ENCODE data around the gene OR6T1.

The OR6T1 gene, protein sequence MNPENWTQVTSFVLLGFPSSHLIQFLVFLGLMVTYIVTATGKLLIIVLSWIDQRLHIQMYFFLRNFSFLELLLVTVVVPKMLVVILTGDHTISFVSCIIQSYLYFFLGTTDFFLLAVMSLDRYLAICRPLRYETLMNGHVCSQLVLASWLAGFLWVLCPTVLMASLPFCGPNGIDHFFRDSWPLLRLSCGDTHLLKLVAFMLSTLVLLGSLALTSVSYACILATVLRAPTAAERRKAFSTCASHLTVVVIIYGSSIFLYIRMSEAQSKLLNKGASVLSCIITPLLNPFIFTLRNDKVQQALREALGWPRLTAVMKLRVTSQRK

DNA sequence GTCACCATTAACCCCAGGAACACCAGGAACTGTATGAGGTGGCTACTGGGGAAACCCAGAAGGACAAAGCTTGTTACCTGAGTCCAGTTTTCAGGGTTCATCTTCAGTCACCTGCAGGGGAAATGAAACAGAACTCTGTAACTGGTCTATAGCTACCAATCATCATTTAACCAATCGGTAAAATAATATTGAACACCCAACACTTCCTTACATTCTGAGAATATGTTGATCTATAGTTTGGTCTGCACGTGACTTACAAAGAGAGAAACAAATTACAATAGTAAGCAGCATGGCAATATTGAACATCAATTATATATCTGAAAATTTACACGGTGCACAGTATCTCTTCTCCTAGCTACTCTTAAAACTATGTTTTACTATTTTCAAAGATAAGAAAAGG is at the start of gene OR6T1:
TSS of gene OR6T1 (minus strand) at position 101 of the 400 bp plus-strand sequence. CDS start at position 101, 0 bp downstream.
- FAIRE-seq, result no peak

DNA sequence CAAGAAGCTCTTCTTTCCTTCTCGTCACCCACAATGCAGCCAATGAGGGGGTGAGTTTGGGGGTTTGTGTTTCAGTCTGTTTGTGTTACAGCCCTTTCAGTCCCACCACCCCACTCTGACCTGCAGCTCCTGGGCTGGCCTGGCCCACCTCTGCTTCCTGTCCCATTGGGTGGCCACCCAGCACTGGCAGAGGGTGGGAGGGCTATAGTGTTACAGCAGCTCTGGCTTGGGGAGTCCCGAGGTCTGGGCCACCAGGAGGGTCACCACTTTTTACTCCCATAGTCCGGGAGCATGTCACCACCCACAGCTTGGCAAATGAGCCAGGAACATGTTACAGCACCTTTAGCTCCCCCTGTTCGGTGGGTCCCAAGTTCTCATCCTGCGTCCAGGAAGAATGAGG is 35.7 kb upstream of the OR6T1 start:
- FAIRE-seq, result no peak

DNA sequence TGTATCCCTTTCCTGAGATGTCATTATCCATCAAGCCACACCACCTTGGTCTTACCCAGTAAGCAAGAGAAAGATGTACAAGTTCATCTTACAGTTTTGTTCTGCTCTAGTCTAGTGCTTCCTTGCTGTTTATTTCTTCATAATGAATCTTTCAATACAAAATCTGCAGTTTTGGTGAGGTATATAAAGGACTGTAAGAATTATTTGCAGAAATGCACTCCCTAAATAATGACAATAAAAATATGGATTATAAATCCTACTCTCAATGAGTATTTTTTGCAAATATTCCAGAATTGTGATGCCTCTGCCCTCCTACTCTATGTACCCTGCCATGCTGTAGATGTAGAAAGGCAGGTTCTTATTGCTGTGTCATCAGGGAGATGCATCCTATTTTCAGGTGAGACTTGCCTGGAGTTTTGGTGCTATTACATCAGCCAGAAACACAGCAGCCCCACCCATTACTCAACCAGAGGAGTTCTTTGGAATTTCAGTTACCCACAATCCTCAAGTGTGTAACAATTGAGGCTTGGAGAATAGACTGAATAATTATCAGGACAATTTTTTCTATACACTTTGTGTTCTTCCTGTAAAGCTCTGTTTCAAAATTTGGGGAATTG is 34.2 kb upstream of the OR6T1 start, which contains the start of gene OR10S1:
TSS of gene OR10S1 (minus strand) at position 51 of the 617 bp plus-strand sequence. CDS start 117 bp downstream, outside the sequence.
- no peak for FAIRE-seq

DNA sequence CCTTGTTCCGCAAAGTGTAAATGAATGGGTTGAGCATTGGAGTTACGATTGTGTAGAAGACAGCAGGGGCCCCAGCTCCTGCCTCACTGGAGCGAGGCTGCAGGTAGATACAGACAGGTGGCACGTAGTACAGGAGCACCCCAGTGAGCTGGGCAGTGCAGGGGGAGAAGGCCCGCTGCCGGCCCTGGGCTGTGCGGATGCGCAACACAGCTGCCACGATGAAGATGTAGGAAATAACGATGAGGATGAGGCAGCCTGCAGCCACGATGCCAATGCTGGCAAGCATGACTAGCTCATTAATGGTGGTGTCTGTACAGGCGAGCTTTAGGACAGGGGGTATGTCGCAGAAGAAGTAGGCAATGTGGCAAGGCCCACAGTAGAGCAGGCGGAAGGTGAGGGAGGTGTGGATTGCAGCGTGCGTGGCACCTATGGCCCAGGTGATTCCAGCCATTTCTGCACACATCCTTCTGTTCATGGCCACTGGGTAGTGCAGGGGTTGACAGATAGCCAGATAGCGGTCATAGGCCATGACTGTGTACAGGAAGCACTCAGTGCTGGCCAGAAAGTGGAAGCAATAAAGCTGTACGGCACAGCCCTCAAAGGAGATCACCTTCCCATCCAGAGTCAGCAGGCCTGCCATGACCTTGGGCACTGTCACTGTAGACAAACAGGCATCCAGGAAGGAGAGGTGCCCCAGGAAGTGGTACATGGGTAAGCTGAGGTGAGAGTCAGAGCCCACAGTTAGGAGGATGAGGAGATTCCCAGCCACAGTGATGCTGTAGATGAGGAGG is 33.3 kb upstream of the OR6T1 start:
- FAIRE-seq, result no peak

DNA sequence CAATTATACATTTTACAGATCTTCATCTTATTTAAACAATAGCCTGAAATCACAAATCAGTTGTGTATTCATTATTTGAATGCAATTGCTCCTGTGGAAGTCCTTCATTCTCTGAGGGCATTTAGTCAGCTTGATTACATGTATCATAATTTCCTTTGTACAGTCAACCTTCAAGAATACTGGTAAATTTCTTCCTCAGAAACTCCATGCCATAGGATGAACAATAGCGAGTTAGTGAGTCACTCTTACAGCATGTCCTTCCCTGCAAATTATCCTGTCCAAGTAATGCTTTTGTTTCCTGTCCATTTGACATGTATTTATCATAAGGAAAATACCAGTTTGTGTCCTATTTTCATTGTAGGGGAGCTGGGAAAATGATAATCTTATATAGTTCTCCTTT is 30.2 kb upstream of the OR6T1 start:
- no peak for FAIRE-seq

DNA sequence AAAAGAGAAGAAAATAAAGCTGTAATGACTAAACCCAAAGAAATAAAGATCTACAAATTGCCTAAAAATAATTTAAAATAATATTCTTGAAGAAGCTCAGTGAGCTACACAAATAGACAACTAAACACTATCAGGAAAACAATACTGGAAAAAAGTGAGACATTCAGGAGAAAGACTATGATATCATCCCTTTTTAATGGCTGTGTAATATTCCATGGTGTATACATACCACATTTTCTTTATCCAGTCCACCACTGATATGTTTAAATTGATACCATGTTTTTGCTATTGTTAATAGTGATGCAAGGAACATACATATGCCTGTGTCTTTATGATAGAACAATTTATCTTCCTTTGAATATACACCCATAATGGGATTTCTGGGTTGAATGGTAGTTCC is 13.1 kb upstream of the OR6T1 start:
- no peak for FAIRE-seq

DNA sequence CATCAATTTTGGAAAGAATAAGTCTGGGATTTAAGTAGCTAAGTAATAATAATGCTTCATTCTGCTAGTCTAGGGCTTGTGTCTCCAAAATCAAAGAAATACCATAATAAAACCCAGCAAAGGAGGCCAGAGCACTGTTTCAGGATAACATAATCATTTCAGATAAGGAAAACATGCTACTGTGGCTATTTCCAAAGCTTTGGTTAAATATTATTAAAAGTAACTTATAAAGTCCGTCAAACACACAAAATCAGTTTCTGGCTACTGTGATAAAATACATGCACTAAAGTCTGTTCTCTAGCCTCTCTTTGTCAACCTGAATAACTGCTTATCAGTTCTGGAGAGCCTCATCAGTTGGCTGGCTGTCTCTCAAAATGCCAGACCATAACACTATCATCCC is 1.5 kb upstream of the OR6T1 start:
- FAIRE-seq, result no peak

DNA sequence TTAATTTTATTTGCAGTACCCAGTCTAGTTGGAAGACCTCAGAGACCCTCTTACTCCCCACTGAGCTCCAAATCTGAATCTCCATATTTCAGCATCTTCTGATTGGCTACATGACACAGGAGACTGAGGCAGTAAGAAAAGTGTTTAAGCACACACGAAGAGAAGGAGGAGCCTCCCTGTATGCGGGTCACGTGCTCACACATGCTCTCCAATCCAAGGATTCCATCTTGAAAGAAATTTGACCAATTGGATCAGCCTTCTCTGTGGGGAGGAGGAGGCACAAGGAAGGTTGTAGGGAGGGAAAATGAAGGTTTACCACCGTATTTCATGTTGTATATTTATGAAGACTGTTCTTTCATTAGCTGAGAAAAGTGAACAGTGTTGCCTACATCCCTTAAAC is 1.2 kb downstream of the OR6T1 start:
- FAIRE-seq, result no peak

DNA sequence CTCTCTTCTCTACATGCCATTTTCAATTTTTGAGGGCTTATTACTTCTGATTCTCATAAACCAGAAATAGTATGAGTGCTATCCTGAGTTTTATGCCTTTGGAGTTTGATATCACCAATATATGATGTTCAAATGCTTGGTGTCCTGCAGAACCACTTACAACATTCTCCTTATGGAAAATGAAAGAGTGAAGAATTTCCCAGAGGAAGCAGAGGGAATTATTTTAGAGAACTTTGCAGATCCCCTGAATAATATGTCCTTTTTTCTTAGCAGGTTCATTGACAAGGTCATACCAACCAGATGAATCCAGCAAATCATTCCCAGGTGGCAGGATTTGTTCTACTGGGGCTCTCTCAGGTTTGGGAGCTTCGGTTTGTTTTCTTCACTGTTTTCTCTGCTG is 4.3 kb downstream of the OR6T1 start, which contains the start of gene OR4D5:
TSS of gene OR4D5 (plus strand) at position 301 of the 400 bp plus-strand sequence. CDS start at position 301, 0 bp downstream.
- FAIRE-seq, result no peak

DNA sequence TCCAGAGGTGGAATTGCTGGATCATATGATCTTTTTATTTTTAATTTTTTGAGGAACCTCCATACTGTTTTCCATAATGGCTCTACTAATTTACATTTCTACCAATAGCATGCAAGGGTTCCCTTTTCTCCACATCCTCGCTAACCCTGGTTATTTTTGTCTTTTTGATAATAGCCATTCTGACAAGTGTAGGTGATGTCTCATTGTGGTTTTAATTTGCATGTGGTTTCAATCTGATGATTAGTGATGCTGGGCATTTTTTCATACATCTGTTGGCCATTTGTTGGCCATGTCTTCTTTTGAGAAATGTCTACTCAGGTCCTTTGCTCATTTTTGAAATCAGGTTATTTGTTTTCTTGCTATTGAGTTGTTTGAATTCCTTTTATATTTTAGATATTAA is 19.6 kb downstream of the OR6T1 start:
- FAIRE-seq, result no peak

DNA sequence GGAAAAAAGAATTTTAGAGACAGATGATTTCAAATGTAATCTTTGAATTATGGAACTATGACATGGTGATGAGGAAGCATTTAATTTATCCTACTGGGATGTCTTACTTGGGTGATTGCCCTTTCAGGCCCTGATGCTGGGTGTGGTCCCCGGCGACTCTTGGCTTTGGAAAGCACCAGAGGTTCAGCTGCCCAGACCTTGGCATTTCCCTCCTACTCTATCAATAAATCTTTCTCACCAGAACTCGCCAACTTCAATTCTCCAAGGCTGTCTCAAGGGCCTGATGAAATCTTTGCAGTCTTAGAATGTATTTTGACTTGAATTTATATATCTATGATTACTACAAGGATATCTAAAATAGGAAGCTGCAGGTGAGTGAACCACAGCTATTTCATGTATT is 22.7 kb downstream of the OR6T1 start:
- no peak for FAIRE-seq

DNA sequence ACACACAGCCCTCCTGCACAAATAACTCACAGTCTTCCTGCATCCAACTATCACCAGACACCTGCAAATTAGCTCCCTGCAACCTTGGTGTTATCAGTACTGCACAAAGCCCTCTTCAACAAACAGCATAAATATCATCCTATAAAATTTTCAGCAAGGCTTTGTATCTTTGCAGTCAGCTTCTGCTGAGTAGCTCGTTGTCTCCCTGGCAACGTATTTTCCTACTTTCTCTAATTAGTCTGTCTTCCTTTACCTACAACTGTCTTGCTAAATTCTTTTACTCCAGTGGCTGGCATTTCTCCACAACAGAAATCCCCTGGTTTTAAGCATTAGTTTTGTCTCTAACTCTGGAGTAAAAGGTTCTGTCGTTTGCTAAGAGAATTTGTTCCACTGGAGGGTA is 37.8 kb downstream of the OR6T1 start:
- no peak for FAIRE-seq

DNA sequence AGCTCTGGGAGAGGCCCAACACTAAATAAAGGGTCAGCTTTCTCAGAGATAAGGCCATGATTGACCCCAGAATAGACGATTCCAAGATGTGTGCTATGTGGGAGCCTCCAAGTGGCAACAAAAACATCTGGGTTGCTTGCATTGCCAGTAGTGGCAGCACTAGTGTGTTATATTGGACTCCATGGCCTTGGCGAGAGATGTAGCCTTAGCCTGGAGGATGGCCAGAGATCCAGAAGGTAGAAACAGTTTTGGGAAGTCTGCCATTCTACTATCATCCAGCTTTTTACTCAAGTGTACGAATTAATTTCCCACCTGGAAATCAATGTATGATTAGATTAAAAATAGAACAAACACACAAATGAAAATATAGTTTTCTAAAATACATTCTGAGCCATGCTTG is 38.7 kb downstream of the OR6T1 start:
- FAIRE-seq, result no peak

DNA sequence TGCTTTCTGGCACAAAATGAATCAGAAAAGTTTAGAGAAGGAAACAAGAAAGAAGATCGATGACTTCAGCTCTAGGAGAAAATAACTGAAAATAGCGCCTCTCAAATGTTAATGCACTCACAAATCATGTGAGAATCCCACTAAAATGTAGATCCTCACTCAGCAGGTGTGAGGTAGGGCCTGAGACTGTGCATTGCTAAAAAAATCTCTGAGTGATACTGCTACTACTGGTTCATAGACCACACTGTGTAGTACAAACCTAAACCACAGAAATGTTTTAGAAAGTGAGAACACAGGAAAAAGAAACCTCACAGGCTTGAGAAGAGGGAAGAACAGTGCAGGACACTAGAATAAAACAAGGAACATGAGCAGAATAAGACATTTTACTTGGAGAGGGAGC is 39.7 kb downstream of the OR6T1 start:
- no peak for FAIRE-seq

DNA sequence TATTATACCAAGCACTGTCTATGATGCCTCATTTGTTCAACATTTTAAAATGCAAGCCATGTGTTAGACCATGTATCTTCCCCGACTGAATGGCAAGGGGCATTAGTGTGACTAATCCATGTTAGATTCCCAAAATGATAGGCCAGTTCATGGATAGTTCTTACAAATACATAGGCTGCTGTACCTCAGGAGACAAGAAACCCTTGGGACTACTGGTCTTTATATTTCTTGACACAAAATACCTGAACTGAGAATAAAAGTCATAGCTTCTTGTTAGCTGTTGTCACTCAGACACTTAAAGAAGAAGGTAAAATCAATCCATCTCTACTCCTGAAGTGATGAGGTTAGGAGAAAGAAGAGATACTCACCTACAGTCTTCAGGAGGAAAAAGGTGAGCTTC is 41.8 kb downstream of the OR6T1 start, which contains the start of gene OR8D4:
TSS of gene OR8D4 (plus strand) at position 301 of the 400 bp plus-strand sequence. CDS start 4,265 bp downstream, outside the sequence.
- no peak for FAIRE-seq

DNA sequence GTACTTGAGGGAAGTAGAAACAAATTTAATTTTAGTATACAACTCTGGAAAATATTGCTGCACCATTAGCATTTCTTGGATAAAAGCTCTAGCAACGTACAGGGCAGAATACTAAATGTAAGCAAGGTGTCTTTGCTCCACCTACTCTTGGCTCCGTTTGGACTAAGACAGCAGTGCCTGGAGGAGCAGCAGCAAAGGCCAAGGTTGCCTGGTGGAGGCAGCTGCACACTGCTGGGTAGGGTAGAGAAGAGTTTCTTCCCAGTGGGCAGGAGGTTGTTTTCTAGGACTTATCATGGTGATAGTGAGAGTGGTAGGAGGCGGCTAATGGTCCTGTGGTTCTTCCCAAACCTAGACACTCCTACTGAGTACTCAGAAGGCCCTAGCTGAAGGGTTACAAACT is 43.8 kb downstream of the OR6T1 start:
- FAIRE-seq, result no peak

Measured in G401.6 (cell line).